Measurements from ENCODE around the gene TOGARAM2. TPM values are rescaled to one million over a fixed set of nuclear protein-coding genes. Genes with fewer than 3 reads are reported as not detected.

Gene TOGARAM2
- total and polyA plus RNA-seq, 2 experiments from 2014 or later: 1.8 TPM

DNA sequence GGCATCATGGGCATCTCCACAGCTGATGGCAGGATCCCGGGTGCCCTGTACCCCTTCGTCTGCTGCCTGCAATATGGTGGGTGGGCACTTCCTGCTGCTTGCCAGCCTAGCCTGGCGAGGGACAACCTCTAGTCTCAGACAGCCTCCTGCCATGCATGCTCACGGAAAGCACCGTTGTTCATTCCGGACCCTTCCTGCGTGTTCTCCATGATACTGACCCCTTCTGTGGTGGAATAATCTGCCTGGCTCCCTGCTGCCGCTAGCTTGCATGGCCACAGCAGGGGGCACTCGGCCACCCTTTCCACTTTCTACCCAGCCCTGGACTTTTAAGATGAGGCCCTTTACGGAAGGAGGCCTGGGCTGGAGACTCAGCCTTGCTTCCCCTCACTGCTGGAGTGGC is 81.3 kb downstream of the TOGARAM2 start:
- peaks cover 17% of the 10 kb centered on the region for H3K4me1 Mint-ChIP-seq
- no peak overlapping the region for H2AFZ ChIP-seq
- H3K4me2 ChIP-seq: no peak overlapping the region
- H3K36me3 Mint-ChIP-seq (ENCODE audit: low read depth): no peaks in the 10 kb centered on the region
- H4K20me1 ChIP-seq (replicated peaks; ENCODE audit: insufficient read depth): no peaks in the 10 kb centered on the region
- H3K27me3 ChIP-seq (ENCODE audit: insufficient read depth): no peaks in the 10 kb centered on the region
- no peak overlapping the region for H3K4me3 ChIP-seq
- no peaks in the 10 kb centered on the region; the same call in 1 of the 2 replicates for H3K4me1 ChIP-seq (ENCODE audit: insufficient read depth)
- no peak overlapping the region for H3K27ac Mint-ChIP-seq
- H3F3A ChIP-seq (replicated peaks; ENCODE audit: low read depth): no peaks in the 10 kb centered on the region
- ATAC-seq: no peak
- H3K9me2 ChIP-seq (ENCODE audit: insufficient read depth): no peaks in the 10 kb centered on the region
- H3K27me3 Mint-ChIP-seq (ENCODE audit: insufficient read depth, low read depth, poor library complexity): peaks cover 10% of the 10 kb centered on the region
- no peak overlapping the region for H3K4me3 Mint-ChIP-seq
- TF ChIP-seq STAT1 (IDR thresholded peaks at IDR 0.05; ENCODE audit: unreplicated experiment) (no peak), EZH2phosphoT487 (IDR thresholded peaks at IDR 0.05; ENCODE audit: unreplicated experiment) (no peak), ETS1 (IDR thresholded peaks at IDR 0.05) (no peak), POLR2AphosphoS5 (IDR thresholded peaks at IDR 0.05; ENCODE audit: low read depth) (no peak), EZH2 (IDR thresholded peaks at IDR 0.05; ENCODE audit: low read depth, unreplicated experiment) (no peak), REST (IDR thresholded peaks at IDR 0.05; ENCODE audit: unreplicated experiment) (no peak), ZNF331 (CRISPR knock-in tag; IDR thresholded peaks at IDR 0.05; ENCODE audit: low read depth) (no peak), ZNF114 (CRISPR knock-in tag; IDR thresholded peaks at IDR 0.05) (no peak), ZNF462 (CRISPR knock-in tag; IDR thresholded peaks at IDR 0.05) (no peak), CREB1 (CRISPR knock-in tag; IDR thresholded peaks at IDR 0.05; ENCODE audit: low read depth) (no peak), NANOG (IDR thresholded peaks at IDR 0.05; ENCODE audit: borderline replicate concordance) (no peak), JUNB (IDR thresholded peaks at IDR 0.05; ENCODE audit: unreplicated experiment) (no peak)
- TF ChIP-seq, protein P1, sequence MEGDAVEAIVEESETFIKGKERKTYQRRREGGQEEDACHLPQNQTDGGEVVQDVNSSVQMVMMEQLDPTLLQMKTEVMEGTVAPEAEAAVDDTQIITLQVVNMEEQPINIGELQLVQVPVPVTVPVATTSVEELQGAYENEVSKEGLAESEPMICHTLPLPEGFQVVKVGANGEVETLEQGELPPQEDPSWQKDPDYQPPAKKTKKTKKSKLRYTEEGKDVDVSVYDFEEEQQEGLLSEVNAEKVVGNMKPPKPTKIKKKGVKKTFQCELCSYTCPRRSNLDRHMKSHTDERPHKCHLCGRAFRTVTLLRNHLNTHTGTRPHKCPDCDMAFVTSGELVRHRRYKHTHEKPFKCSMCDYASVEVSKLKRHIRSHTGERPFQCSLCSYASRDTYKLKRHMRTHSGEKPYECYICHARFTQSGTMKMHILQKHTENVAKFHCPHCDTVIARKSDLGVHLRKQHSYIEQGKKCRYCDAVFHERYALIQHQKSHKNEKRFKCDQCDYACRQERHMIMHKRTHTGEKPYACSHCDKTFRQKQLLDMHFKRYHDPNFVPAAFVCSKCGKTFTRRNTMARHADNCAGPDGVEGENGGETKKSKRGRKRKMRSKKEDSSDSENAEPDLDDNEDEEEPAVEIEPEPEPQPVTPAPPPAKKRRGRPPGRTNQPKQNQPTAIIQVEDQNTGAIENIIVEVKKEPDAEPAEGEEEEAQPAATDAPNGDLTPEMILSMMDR (conservative IDR thresholded peaks at IDR 0.05; ENCODE audit: low read depth in 2 of 2): no peak
- DNase-seq (ENCODE audit: low spot score): no peak
- no peak overlapping the region for H3K27ac ChIP-seq (ENCODE audit: low read depth)
- H3K9me3 Mint-ChIP-seq: no peaks in the 10 kb centered on the region
- no peaks in the 10 kb centered on the region for H3K79me2 ChIP-seq (replicated peaks; ENCODE audit: insufficient read depth)
- no peaks in the 10 kb centered on the region for H3K36me3 ChIP-seq (ENCODE audit: insufficient read depth)

Data from GM23338 (cell line).